AG08396 (cell line): ENCODE results near the gene ARL4D.
"Not testable (repeated sequence)": the region's sequence is repeated elsewhere in the genome, so short reads cannot be mapped to it uniquely, and the experiment has no call there.

ENCODE experiments used
- DNase-seq: peaks from one replicate; pipeline ENCODE4 v3.0.0; 2012; ENCODE audit warnings: low spot score, mixed read lengths

Gene ARL4D

GRCh38 chr17:43398724-43399595 is at the start of gene ARL4D:
Gene ARL4D, plus strand, starts transcription at chr17:43398993. Its CDS starts 740 bp downstream, at chr17:43399733.
- DNase-seq, result peak; percentile 81

- no peak for DNase-seq
These were observed 49.7 kb upstream of the ARL4D start for GRCh38 chr17:43349142-43349541.

GRCh38 chr17:43350888-43351361 is 47.9 kb upstream of the ARL4D start:
- no peak for DNase-seq

GRCh38 chr17:43351691-43352090 is 47.1 kb upstream of the ARL4D start:
- DNase-seq, result no peak

GRCh38 chr17:43352579-43353331 is 46.0 kb upstream of the ARL4D start:
- no peak for DNase-seq

- no peak for DNase-seq
These were observed 45.4 kb upstream of the ARL4D start for GRCh38 chr17:43353393-43353792.

GRCh38 chr17:43354371-43354770 is 44.4 kb upstream of the ARL4D start:
- DNase-seq, result no peak

- no peak for DNase-seq
These were observed 42.3 kb upstream of the ARL4D start for GRCh38 chr17:43356450-43356849.

- peak; percentile 74 for DNase-seq
These were observed 41.8 kb upstream of the ARL4D start for GRCh38 chr17:43356999-43357398.

- DNase-seq, result no peak
These were observed 39.2 kb upstream of the ARL4D start for GRCh38 chr17:43359469-43360110.

GRCh38 chr17:43360376-43360738 is 38.4 kb upstream of the ARL4D start:
- DNase-seq, result peak; percentile 56

GRCh38 chr17:43360739-43361505 is 37.9 kb upstream of the ARL4D start:
- DNase-seq, result peak; percentile 84

- DNase-seq, result no peak
These were observed 35.4 kb upstream of the ARL4D start for GRCh38 chr17:43363181-43363925.

- no peak for DNase-seq
These were observed 34.9 kb upstream of the ARL4D start for GRCh38 chr17:43363926-43364285.

- no peak for DNase-seq
These were observed 33.4 kb upstream of the ARL4D start for GRCh38 chr17:43365356-43365755.

GRCh38 chr17:43365921-43366320 is 32.9 kb upstream of the ARL4D start:
- DNase-seq, result not testable (repeated sequence)

- no peak for DNase-seq
These were observed 31.7 kb upstream of the ARL4D start for GRCh38 chr17:43366891-43367736.

GRCh38 chr17:43367737-43368242 is 31.0 kb upstream of the ARL4D start:
- peak; percentile 76 for DNase-seq

- DNase-seq, result peak; percentile 70
These were observed 29.9 kb upstream of the ARL4D start for GRCh38 chr17:43368740-43369506.
